Epithelial cell of prostate (primary cell): ENCODE results near the gene POLR2H.
"Not testable (repeated sequence)": the region's sequence is repeated elsewhere in the genome, so short reads cannot be mapped to it uniquely, and the experiment has no call there.

Experiments
- DNase-seq: peaks from one replicate; pipeline ENCODE4 v3.0.0-alpha.2; 2011; ENCODE audit warnings: low read depth, low spot score
- H3K27ac ChIP-seq: fragments of 450-650 bp; 2 replicates; pipeline ENCODE4 v1.5.1; 2017; ENCODE audit warnings: mild to moderate bottlenecking

Gene POLR2H

GRCh38 chr3:184335291-184335660 is 26.2 kb upstream of the POLR2H start:
- no peak for DNase-seq
- peak overlapping the region; percentile 97 for H3K27ac ChIP-seq

GRCh38 chr3:184335661-184336546 is 25.6 kb upstream of the POLR2H start:
- H3K27ac ChIP-seq = peak overlapping the region; percentile 97
- no peak for DNase-seq

GRCh38 chr3:184336547-184337398 is 24.7 kb upstream of the POLR2H start:
- no peak for DNase-seq
- H3K27ac ChIP-seq = peak overlapping the region; percentile 97

GRCh38 chr3:184337399-184337714 is 24.2 kb upstream of the POLR2H start, which contains the start of gene FAM131A:
TSS of gene FAM131A (plus strand) at chr3:184337600. CDS start at chr3:184337631, 31 bp downstream.
- no peak for DNase-seq
- H3K27ac ChIP-seq = peak within 1 kb of the TSS; percentile 97

- no peak overlapping the region for H3K27ac ChIP-seq
- no peak for DNase-seq
Observed at GRCh38 chr3:184337981-184338380, 23.5 kb upstream of the POLR2H start.

GRCh38 chr3:184338511-184338945 is 23.0 kb upstream of the POLR2H start:
- no peak for DNase-seq

GRCh38 chr3:184339001-184339400 is 22.5 kb upstream of the POLR2H start:
- DNase-seq = no peak
- H3K27ac ChIP-seq = peak overlapping the region; percentile 29

More at GRCh38 chr3:184338511-184338945, 23.0 kb upstream of the POLR2H start:
- peak overlapping the region; percentile 29 for H3K27ac ChIP-seq

- H3K27ac ChIP-seq = peak overlapping the region; percentile 29
- not testable (repeated sequence) for DNase-seq
Observed at GRCh38 chr3:184339451-184340135, 21.9 kb upstream of the POLR2H start.

- DNase-seq = no peak
- no peak overlapping the region for H3K27ac ChIP-seq
Observed at GRCh38 chr3:184341925-184342324, 19.6 kb upstream of the POLR2H start.

- no peak overlapping the region for H3K27ac ChIP-seq
- DNase-seq = no peak
Observed at GRCh38 chr3:184343200-184343876, 18.2 kb upstream of the POLR2H start.

GRCh38 chr3:184344579-184345316 is 16.8 kb upstream of the POLR2H start:
- H3K27ac ChIP-seq = no peak overlapping the region
- DNase-seq = no peak

- no peak for DNase-seq
Observed at GRCh38 chr3:184345317-184346144, 16.0 kb upstream of the POLR2H start.

GRCh38 chr3:184346480-184347190 is 14.9 kb upstream of the POLR2H start:
- no peak for DNase-seq
- H3K27ac ChIP-seq = no peak overlapping the region

More at GRCh38 chr3:184345317-184346144, 16.0 kb upstream of the POLR2H start:
- peak overlapping the region; percentile 18 for H3K27ac ChIP-seq

- H3K27ac ChIP-seq = no peak overlapping the region
- DNase-seq = no peak
Observed at GRCh38 chr3:184347321-184348056, 14.0 kb upstream of the POLR2H start.

- no peak overlapping the region for H3K27ac ChIP-seq
- no peak for DNase-seq
Observed at GRCh38 chr3:184348057-184348382, 13.5 kb upstream of the POLR2H start.

GRCh38 chr3:184349563-184350470 is 11.7 kb upstream of the POLR2H start:
- DNase-seq = no peak
- no peak overlapping the region for H3K27ac ChIP-seq
